ENCODE measurements around the gene EPC2. TPM values are rescaled to one million over a fixed set of nuclear protein-coding genes. Genes with fewer than 3 reads are reported as not detected.
"Not testable (repeated sequence)": the region's sequence is repeated elsewhere in the genome, so short reads cannot be mapped to it uniquely, and the experiment has no call there.

The EPC2 gene
- total RNA-seq, 8 experiments from 2014 or later: 13.4 to 42.9 (median 30.7) TPM

DNA sequence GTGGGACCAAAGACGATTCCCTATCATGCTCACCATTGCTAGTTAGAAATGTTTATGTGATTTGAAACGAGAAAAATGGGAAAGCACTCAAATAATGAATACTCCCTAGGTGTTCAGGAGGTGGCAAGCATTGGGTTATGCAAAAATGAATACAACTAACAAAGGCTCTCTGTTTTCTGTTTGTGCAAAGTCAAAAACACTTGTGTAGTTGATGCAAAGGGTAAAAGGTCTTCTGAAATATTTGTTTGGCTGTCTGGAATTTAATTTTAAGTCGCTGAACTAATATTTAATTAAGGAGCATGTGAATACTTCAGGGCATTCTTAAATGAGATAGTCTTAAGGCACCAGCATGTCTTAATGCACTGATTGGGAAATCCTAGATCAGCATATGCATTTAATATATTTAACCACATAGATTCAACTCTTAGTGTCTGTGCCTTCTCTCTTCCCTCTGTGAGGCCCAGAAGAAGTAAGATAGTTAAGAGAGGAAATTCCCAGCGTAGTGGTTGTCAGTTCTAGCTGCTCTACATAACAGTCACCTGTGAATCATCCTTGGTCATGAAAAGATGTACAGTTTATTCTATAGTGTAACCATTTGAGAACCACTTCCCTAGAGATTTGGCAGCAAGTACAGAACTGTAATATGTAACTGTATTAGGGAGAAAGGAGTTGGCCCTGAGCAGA is 111.9 kb downstream of the EPC2 start:
- in situ Hi-C loops (cut with MboI; ENCODE audit: low pct_unique_long_range_greater_than_20kb in 2 of 9, low sequenced_read_pairs in 9 of 9, unreplicated experiment in 9 of 9): loop anchor here in 1 of 9 experiments (25.0 kb wide), 1 partner anchor 106 kb away; no protein-coding TSS in a partner anchor
- H3K27ac ChIP-seq: no peak overlapping the region

DNA sequence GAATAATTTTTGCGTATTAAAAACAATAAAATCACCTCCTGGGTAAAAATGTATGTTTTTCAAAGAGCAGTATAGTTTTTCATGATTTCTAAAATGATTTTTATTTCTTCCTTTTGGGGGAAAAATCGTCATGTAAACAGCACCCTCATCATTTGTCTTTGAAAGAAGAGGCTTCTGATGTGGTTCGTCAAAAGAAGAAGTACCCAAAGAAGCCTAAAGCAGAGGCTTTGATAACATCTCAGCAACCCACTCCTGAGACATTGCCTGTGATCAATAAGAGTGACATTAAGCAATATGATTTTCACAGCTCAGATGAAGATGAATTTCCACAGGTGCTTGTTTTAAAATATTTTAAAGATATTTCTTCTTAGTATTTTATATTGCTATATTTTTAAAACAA is 120.3 kb downstream of the EPC2 start:
- no peak overlapping the region for H3K27ac ChIP-seq
- in situ Hi-C loops (cut with MboI; ENCODE audit: low pct_unique_long_range_greater_than_20kb in 2 of 9, low sequenced_read_pairs in 9 of 9, unreplicated experiment in 9 of 9): loop anchor here in 1 of 9 experiments (25.0 kb wide), 1 partner anchor 97 kb away; no protein-coding TSS in a partner anchor
- ATAC-seq (replicated peaks in 6 of 8): no peak
- WGBS, 10 experiments: 62 to 95% (median 85%) methylated on average over 2 to 3 of the region's 3 CpGs; no CpG with 5 or more reads in 1 of the 10 experiments
- no peaks in the 10 kb centered on the region for H3K4me1 ChIP-seq (replicated peaks in 1 of 2)
- H3K4me3 ChIP-seq: no peak overlapping the region

More for the DNA sequence above, 111.9 kb downstream of the EPC2 start:
- no peak overlapping the region for H3K4me3 ChIP-seq
- H3K4me1 ChIP-seq (replicated peaks in 1 of 2): no peaks in the 10 kb centered on the region
- WGBS, 10 experiments: 4 to 100% (median 67%) methylated on average over 2 to 4 of the region's 4 CpGs
- peak in 3 of 8 experiments; percentile 47 to 59 (median 50) for ATAC-seq (replicated peaks in 6 of 8)

DNA sequence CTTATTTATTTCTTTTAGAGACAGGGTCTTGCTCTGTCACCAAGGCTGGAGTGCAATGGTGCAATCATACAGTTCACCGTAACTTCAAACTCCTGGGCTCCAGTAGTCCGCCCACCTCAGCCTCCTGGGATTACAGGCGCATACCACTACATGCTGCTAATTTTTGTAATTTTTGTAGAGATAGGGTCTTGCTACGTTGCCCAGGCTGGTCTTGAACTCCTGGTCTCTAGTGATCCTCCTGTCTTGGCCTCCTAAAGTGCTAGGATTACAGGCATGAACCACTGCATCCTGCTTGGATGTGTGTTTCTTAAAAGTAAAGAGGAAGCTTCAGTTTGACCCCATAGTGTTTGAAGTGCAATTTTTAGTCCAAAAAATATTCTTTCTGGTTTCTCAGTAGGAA is 125.5 kb downstream of the EPC2 start:
- no peak for ATAC-seq (replicated peaks in 6 of 8)
- no peak overlapping the region for H3K27ac ChIP-seq
- H3K4me3 ChIP-seq: no peak overlapping the region
- H3K4me1 ChIP-seq (replicated peaks in 1 of 2): no peaks in the 10 kb centered on the region
- in situ Hi-C loops (cut with MboI; ENCODE audit: low pct_unique_long_range_greater_than_20kb in 2 of 9, low sequenced_read_pairs in 9 of 9, unreplicated experiment in 9 of 9): loop anchor here in 1 of 9 experiments (25.0 kb wide), 1 partner anchor 92 kb away; no protein-coding TSS in a partner anchor
- 83 to 100% (median 100%) methylated on average over 1 to 4 of the region's 4 CpGs; no CpG with 5 or more reads in 2 of the 10 experiments for WGBS, 10 experiments

DNA sequence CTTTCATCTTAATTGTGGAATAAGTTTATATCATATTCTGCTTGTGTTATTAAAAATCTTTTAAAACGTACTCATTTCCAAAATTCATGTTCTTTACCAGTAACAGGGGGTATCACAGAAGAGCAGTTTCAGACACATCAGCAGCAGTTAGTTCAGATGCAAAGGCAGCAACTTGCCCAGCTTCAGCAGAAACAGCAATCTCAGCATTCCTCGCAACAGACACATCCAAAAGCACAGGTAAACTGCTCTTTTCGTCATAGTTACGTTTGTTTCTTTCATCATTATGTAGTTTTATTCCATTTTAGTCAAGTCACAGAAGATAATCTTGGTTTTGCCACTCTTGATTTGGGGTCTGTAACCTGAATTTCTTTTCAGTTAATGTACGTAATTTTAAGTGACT is 137.0 kb downstream of the EPC2 start:
- WGBS, 10 experiments: 80 to 100% (median 94%) methylated on average over 1 to 5 of the region's 5 CpGs

DNA sequence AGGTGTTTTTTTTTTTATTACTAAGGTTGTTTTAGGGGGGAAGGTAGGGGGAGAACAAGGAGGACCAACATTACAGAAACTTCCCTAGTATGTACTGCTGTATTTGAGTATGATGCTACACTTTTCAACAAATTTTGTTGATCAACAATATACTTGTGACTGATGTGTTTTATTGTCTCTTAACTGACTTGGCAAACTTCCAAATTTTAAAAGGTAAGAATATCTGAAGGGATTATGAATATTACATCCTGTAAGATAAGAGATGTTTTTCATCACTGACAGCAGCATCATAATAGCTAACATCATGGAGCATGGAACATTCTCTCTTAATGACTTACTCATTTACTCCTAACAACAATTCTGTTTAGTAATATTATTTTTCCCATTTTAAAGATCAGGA is 144.5 kb downstream of the EPC2 start:
- in situ Hi-C loops (cut with MboI; ENCODE audit: low pct_unique_long_range_greater_than_20kb in 2 of 9, low sequenced_read_pairs in 9 of 9, unreplicated experiment in 9 of 9): no loop called here
- no peak overlapping the region for H3K27ac ChIP-seq
- H3K4me1 ChIP-seq (replicated peaks in 1 of 2): no peaks in the 10 kb centered on the region
- H3K4me3 ChIP-seq: no peak overlapping the region
- no peak for ATAC-seq (replicated peaks in 6 of 8)

More for the DNA sequence above, 137.0 kb downstream of the EPC2 start:
- no peak for ATAC-seq (replicated peaks in 6 of 8)
- Histone ChIP-seq H3K27ac (no peak overlapping the region), H3K4me1 (replicated peaks in 1 of 2) (no peaks in the 10 kb centered on the region), H3K4me3 (no peak overlapping the region)
- in situ Hi-C loops (cut with MboI; ENCODE audit: low pct_unique_long_range_greater_than_20kb in 2 of 9, low sequenced_read_pairs in 9 of 9, unreplicated experiment in 9 of 9): no loop called here

DNA sequence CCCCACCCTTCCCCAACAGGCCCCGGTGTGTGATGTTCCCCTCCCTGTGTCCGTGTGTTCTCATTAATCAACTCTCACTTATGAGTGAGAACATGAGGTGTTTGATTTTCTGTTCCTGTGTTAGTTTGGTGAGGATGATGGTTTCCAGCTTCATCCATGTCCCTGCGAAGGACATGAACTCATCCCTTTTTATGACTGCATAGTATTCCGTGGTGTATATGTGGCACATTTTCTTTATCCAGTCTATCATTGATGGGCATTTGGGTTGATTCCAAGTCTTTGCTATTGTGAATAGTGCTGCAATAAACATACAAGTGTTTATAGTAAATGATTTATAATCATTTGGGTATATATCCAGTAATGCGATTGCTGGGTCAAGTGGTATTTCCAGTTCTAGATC is 145.6 kb downstream of the EPC2 start:
- H3K4me3 ChIP-seq; H3K27ac ChIP-seq; H3K4me1 ChIP-seq (replicated peaks in 1 of 2); ATAC-seq (replicated peaks in 6 of 8); in situ Hi-C loops (cut with MboI; ENCODE audit: low pct_unique_long_range_greater_than_20kb in 2 of 9, low sequenced_read_pairs in 9 of 9, unreplicated experiment in 9 of 9): not testable (repeated sequence)
- 94 to 100% (median 100%) methylated on average over 1 to 3 of the region's 5 CpGs; no CpG with 5 or more reads in 3 of the 10 experiments for WGBS, 10 experiments

DNA sequence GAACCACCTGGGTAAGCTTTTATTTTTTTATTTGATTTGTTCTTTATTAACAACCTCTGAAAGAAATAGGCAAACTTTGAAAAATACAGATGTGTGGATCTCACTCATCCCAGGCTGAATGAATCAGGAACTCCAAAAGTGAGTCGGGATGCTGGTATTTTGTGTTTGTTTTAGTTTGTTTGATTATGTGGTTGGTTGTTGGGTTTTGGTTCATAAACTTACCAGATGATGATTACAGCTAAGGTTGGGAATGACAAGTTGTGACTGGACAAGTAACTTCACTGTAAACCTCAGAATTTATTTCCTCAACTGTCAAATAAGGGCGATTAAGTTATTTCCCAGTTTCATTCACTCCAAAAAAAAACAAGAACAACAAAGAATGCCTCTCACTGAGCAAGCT is 150.0 kb downstream of the EPC2 start:
- in situ Hi-C loops (cut with MboI; ENCODE audit: low pct_unique_long_range_greater_than_20kb in 2 of 9, low sequenced_read_pairs in 9 of 9, unreplicated experiment in 9 of 9): no loop called here
- Histone ChIP-seq H3K4me1 (replicated peaks in 1 of 2) (no peaks in the 10 kb centered on the region), H3K27ac (no peak overlapping the region), H3K4me3 (no peak overlapping the region)
- 0 to 100% (median 65%) methylated on average over 1 to 2 of the region's 2 CpGs; no CpG with 5 or more reads in 2 of the 10 experiments for WGBS, 10 experiments
- ATAC-seq (replicated peaks in 6 of 8): no peak

DNA sequence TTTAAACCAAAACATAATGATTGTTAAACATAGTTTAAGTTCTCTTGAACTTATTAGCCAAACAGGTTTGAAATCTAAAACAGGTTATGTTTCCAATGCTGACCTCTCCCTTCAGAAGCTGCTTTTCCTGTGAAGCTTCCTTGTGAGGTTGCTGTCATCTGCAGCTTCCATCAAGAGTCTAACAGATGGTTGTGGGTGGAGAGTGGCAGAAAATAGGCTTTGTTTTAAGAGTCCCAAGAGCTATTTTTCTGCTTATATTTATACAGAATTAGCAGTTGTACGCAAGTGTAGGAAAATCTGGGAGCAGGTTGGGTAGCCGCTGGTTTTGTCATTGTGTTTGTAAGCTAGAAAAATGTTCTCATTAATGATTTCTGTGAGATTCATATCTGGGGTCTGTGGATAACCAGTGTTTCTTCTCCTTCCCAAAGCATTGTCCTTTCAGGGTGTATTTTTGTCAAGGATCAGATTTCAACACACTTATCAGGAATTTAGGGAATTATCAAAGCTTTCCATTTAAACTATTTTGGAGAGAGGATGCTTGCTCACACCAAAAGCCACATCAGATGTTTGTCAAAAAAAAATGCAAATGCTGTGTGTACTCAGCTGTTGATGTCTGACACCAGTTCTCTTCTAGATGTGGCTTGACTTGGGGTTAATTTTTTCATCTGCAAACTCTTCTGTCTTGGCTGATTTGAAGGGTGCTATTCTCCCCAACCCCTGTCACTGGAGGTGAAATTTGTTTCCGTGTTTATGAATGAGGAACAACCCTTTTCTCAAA is 152.4 kb downstream of the EPC2 start:
- peak in 1 of 8 experiments; percentile 38 for ATAC-seq (replicated peaks in 6 of 8)

DNA sequence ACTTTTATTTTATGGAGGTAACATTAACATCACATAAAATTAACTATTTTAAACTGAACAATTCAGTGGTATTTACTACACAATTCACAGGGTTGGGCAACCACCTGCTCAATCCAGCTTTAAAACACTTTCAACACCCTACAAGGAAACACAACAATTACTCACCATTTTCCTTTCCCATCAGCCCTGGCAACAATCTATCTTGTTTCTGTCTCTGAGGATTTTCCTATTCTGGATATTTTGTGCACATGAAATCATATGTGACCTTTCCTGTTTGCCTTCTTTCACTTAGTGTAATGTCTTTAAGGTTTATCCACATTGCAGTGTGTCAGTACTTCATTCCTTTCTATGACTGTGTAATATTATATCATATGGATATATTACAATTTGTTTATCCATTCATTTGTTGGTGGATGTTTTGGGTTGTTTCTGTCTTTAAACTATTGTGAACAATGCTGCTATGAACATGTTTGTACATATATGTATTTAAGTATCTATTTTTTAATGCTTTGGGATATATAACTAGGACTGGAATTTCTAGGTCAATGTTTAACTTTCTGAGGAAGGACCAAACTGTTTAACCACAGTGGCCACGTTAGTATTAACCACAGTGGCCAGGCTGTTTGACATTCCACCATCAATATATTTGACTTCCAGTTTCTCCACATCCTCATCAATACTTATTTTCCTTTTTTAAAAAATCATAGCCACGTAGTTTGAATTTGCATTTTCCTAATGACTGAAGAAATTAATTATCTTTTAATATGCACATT is 158.1 kb downstream of the EPC2 start:
- H3K4me3 ChIP-seq: no peak overlapping the region
- WGBS, 10 experiments: 0 to 80% (median 68%) methylated on average over 1 to 2 of the region's 2 CpGs
- in situ Hi-C loops (cut with MboI; ENCODE audit: low pct_unique_long_range_greater_than_20kb in 2 of 9, low sequenced_read_pairs in 9 of 9, unreplicated experiment in 9 of 9): no loop called here
- ATAC-seq (replicated peaks in 6 of 8): no peak
- no peak overlapping the region for H3K27ac ChIP-seq
- H3K4me1 ChIP-seq (replicated peaks in 1 of 2): no peaks in the 10 kb centered on the region

More for the DNA sequence above, 152.4 kb downstream of the EPC2 start:
- Histone ChIP-seq H3K4me3 (no peak overlapping the region), H3K4me1 (replicated peaks in 1 of 2) (no peaks in the 10 kb centered on the region), H3K27ac (no peak overlapping the region)
- 20 to 71% (median 59%) methylated on average over 1 to 3 of the region's 3 CpGs; no CpG with 5 or more reads in 2 of the 10 experiments for WGBS, 10 experiments
- in situ Hi-C loops (cut with MboI; ENCODE audit: low pct_unique_long_range_greater_than_20kb in 2 of 9, low sequenced_read_pairs in 9 of 9, unreplicated experiment in 9 of 9): no loop called here

DNA sequence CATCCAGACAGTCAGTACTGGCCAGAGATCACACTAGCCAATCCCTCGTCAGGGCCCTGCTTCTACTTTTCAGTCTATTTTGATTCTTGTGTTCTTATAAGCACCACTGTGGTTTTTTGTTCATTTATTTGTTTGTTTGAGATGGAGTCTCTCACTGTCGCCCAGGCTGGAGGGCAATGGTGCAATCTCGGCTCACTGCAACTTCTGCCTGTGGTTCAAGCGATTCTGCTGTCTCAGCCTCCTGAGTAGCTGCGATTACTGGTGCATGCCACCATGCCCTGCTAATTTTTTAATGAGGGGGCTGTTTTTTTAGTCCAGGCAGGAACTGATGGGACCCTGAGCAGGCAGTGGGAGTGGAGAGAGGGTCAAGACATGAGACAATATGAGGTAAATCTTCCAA is 165.5 kb downstream of the EPC2 start:
- in situ Hi-C loops (cut with MboI; ENCODE audit: low pct_unique_long_range_greater_than_20kb in 2 of 9, low sequenced_read_pairs in 9 of 9, unreplicated experiment in 9 of 9): no loop called here
- no peaks in the 10 kb centered on the region for H3K4me1 ChIP-seq (replicated peaks in 1 of 2)
- 40 to 100% (median 92%) methylated on average over 1 to 4 of the region's 5 CpGs; no CpG with 5 or more reads in 4 of the 10 experiments for WGBS, 10 experiments
- H3K4me3 ChIP-seq: no peak overlapping the region
- no peak for ATAC-seq (replicated peaks in 6 of 8)
- no peak overlapping the region for H3K27ac ChIP-seq

DNA sequence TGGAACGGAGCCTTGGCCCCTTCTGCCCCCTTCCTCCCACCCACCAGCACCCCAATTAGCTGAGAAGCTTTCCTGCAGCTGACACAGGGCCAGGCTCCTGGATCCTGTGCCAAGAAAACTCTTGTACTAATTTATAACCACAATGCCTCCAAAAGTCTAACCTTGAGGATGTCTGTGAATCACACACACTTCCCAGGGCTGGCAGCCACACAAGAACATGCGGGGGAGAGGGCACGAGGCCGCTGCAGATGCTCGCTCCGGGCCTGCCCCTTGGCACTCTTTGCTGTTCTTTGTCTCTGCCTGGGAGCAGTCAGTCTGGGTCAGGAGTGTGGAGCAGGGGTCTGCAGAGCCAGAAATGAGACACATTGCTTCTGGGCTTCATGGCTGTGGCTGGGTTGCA is 167.8 kb downstream of the EPC2 start:
- WGBS, 10 experiments: 19 to 100% methylated on average over 1 to 5 of the region's 6 CpGs; no CpG with 5 or more reads in 8 of the 10 experiments
- in situ Hi-C loops (cut with MboI; ENCODE audit: low pct_unique_long_range_greater_than_20kb in 2 of 9, low sequenced_read_pairs in 9 of 9, unreplicated experiment in 9 of 9): no loop called here
- ATAC-seq (replicated peaks in 6 of 8): no peak
- Histone ChIP-seq H3K4me1 (replicated peaks in 1 of 2) (peaks cover 5 to 7% of the 10 kb centered on the region in 2 donors), H3K27ac (no peak overlapping the region), H3K4me3 (no peak overlapping the region)

DNA sequence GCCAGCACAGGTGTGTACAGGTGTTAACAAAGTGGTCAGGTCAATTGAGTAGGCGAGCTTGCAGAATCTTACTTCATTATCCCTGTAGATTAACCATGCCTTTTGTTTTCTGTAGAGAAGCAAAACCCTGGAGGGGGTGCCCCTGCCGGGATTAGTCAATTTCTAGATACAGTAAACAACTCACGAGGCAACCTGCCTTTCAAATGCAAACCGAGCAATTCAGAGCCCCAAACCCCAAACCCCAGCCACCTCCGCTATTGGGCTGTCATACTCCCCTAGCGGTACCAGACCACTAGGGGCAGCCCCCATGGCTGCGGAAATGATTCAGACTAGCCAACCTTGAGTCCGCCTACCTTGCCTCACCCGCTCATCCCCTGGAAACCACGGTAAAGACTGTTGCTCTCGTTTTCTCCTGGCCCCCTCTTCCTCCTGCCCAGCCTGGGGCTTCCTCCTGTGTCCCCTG is 169.1 kb downstream of the EPC2 start:
- no peak for ATAC-seq (replicated peaks in 6 of 8)
- no peak overlapping the region for H3K4me3 ChIP-seq
- 13 to 83% (median 67%) methylated on average over 1 to 7 of the region's 11 CpGs; no CpG with 5 or more reads in 5 of the 10 experiments for WGBS, 10 experiments
- H3K4me1 ChIP-seq (replicated peaks in 1 of 2): peaks cover 5 to 8% of the 10 kb centered on the region in 2 donors
- no peak overlapping the region for H3K27ac ChIP-seq
- in situ Hi-C loops (cut with MboI; ENCODE audit: low pct_unique_long_range_greater_than_20kb in 2 of 9, low sequenced_read_pairs in 9 of 9, unreplicated experiment in 9 of 9): no loop called here
